Placental epithelial cell (primary cell): ENCODE results near the gene EZR. TPM values are rescaled to one million over a fixed set of nuclear protein-coding genes. Genes with fewer than 3 reads are reported as not detected.

Experiments used
- small RNA-seq: library from RNA; depleted of rRNA; stranded (forward); fragments of <200 nt; gene quantifications from one replicate; pipeline ENCODE3, GENCODE V24; 2012
- total RNA-seq: library from RNA; depleted of rRNA; stranded (reverse); fragments of >200 nt; gene quantifications from 2 replicates; pipeline ENCODE4 v1.2.3, GENCODE V29; 2012

Gene EZR
- 548 and 638 TPM in 2 replicates for total RNA-seq

GRCh38 chr6:158819213-158819976 lies at the start of gene EZR:
Gene EZR, minus strand, starts transcription at chr6:158819368. Its CDS starts 1,275 bp downstream, at chr6:158818093.

Small RNAs within 50 kb of the gene (small RNA-seq; reads per million reads assigned to genes)
- gene MIR3918 = not detected

Other genes starting within 250 kb of the EZR start
- gene DYNLT1, start 174.6 kb downstream of the EZR start, total RNA-seq = 115 and 125 TPM in 2 replicates
- gene SYTL3, start 169.3 kb downstream of the EZR start, total RNA-seq = 11.8 and 13.2 TPM in 2 replicates
- 11.8 and 17.7 TPM in 2 replicates for gene RSPH3, start 180.8 kb upstream of the EZR start, total RNA-seq
- gene TAGAP, start 225.6 kb upstream of the EZR start, total RNA-seq = 0.11 and 0.39 TPM in 2 replicates